ENCODE data around the gene SMPD2. TPM values are rescaled to one million over a fixed set of nuclear protein-coding genes. Genes with fewer than 3 reads are reported as not detected.

Gene SMPD2
- total and polyA plus RNA-seq, 9 of the 15 experiments (the other 6 are each of a cell fraction or from before 2014, with no cell fraction given), result 0.13 to 21.8 (median 18.3) TPM

GRCh38 chr6:109488001-109488400 is 47.5 kb downstream of the SMPD2 start (continued):
- TF ChIP-seq MCM5 (IDR thresholded peaks at IDR 0.05; ENCODE audit: low read depth) (no peak), CEBPG (CRISPR knock-in tag; IDR thresholded peaks at IDR 0.05) (no peak), CEBPG (tag; conservative IDR thresholded peaks at IDR 0.05 in 1 of 2, IDR thresholded peaks at IDR 0.05 in 1 of 2) (no peak), ARID4B (CRISPR knock-in tag; IDR thresholded peaks at IDR 0.05) (no peak), ATF6 (CRISPR knock-in tag; IDR thresholded peaks at IDR 0.05) (no peak), BHLHE40 (IDR thresholded peaks at IDR 0.05; ENCODE audit: low read length) (no peak), ZNF668 (CRISPR knock-in tag; IDR thresholded peaks at IDR 0.05) (no peak)
